ENCODE measurements around the gene ARHGAP24.

Gene ARHGAP24

GRCh38 chr4:85965529-85965928 is 490.6 kb downstream of the ARHGAP24 start:
- Histone ChIP-seq H3K36me3 (ENCODE audit: control insufficient read depth in 2 of 2, insufficient read depth in 2 of 2, low read length in 2 of 2) (no peaks in the 10 kb centered on the region), H3K9me3 (ENCODE audit: control insufficient read depth in 2 of 2, low read length in 2 of 2) (no peaks in the 10 kb centered on the region), H3K27ac (ENCODE audit: low read depth in 2 of 2, low read length in 2 of 2) (no peak overlapping the region), H3K27me3 (ENCODE audit: control insufficient read depth in 2 of 2, insufficient read depth in 2 of 2, low read length in 2 of 2) (no peaks in the 10 kb centered on the region), H3K9ac (ENCODE audit: low read depth in 1 of 2, low read length in 2 of 2) (no peak overlapping the region), H3K4me1 (ENCODE audit: control insufficient read depth in 2 of 2, insufficient read depth in 2 of 2, low read length in 2 of 2) (no peaks in the 10 kb centered on the region), H3K4me3 (ENCODE audit: low read length in 2 of 2) (no peak overlapping the region)

GRCh38 chr4:85966373-85966772 is 491.4 kb downstream of the ARHGAP24 start:
- H3K27me3 ChIP-seq (ENCODE audit: control insufficient read depth in 2 of 2, insufficient read depth in 2 of 2, low read length in 2 of 2) = no peaks in the 10 kb centered on the region
- H3K4me1 ChIP-seq (ENCODE audit: control insufficient read depth in 2 of 2, insufficient read depth in 2 of 2, low read length in 2 of 2) = no peaks in the 10 kb centered on the region
- no peaks in the 10 kb centered on the region for H3K9me3 ChIP-seq (ENCODE audit: control insufficient read depth in 2 of 2, low read length in 2 of 2)
- H3K9ac ChIP-seq (ENCODE audit: low read depth in 1 of 2, low read length in 2 of 2) = no peak overlapping the region
- no peaks in the 10 kb centered on the region for H3K36me3 ChIP-seq (ENCODE audit: control insufficient read depth in 2 of 2, insufficient read depth in 2 of 2, low read length in 2 of 2)
- no peak overlapping the region for H3K4me3 ChIP-seq (ENCODE audit: low read length in 2 of 2)
- no peak overlapping the region for H3K27ac ChIP-seq (ENCODE audit: low read depth in 2 of 2, low read length in 2 of 2)

GRCh38 chr4:85967872-85968271 is 492.9 kb downstream of the ARHGAP24 start:
- Histone ChIP-seq H3K4me3 (ENCODE audit: low read length in 2 of 2) (no peak overlapping the region), H3K9me3 (ENCODE audit: control insufficient read depth in 2 of 2, low read length in 2 of 2) (no peaks in the 10 kb centered on the region), H3K9ac (ENCODE audit: low read depth in 1 of 2, low read length in 2 of 2) (no peak overlapping the region), H3K4me1 (ENCODE audit: control insufficient read depth in 2 of 2, insufficient read depth in 2 of 2, low read length in 2 of 2) (no peaks in the 10 kb centered on the region), H3K27me3 (ENCODE audit: control insufficient read depth in 2 of 2, insufficient read depth in 2 of 2, low read length in 2 of 2) (no peaks in the 10 kb centered on the region), H3K27ac (ENCODE audit: low read depth in 2 of 2, low read length in 2 of 2) (no peak overlapping the region), H3K36me3 (ENCODE audit: control insufficient read depth in 2 of 2, insufficient read depth in 2 of 2, low read length in 2 of 2) (no peaks in the 10 kb centered on the region)

- no peaks in the 10 kb centered on the region for H3K36me3 ChIP-seq (ENCODE audit: control insufficient read depth in 2 of 2, insufficient read depth in 2 of 2, low read length in 2 of 2)
- H3K27me3 ChIP-seq (ENCODE audit: control insufficient read depth in 2 of 2, insufficient read depth in 2 of 2, low read length in 2 of 2) = no peaks in the 10 kb centered on the region
- H3K27ac ChIP-seq (ENCODE audit: low read depth in 2 of 2, low read length in 2 of 2) = no peak overlapping the region
- H3K9ac ChIP-seq (ENCODE audit: low read depth in 1 of 2, low read length in 2 of 2) = no peak overlapping the region
- H3K4me1 ChIP-seq (ENCODE audit: control insufficient read depth in 2 of 2, insufficient read depth in 2 of 2, low read length in 2 of 2) = no peaks in the 10 kb centered on the region
- H3K9me3 ChIP-seq (ENCODE audit: control insufficient read depth in 2 of 2, low read length in 2 of 2) = no peaks in the 10 kb centered on the region
- no peak overlapping the region for H3K4me3 ChIP-seq (ENCODE audit: low read length in 2 of 2)
Observed at GRCh38 chr4:85968945-85969819, 494.2 kb downstream of the ARHGAP24 start.

- Histone ChIP-seq H3K4me3 (ENCODE audit: low read length in 2 of 2) (no peak overlapping the region), H3K27ac (ENCODE audit: low read depth in 2 of 2, low read length in 2 of 2) (no peak overlapping the region), H3K27me3 (ENCODE audit: control insufficient read depth in 2 of 2, insufficient read depth in 2 of 2, low read length in 2 of 2) (no peaks in the 10 kb centered on the region), H3K36me3 (ENCODE audit: control insufficient read depth in 2 of 2, insufficient read depth in 2 of 2, low read length in 2 of 2) (no peaks in the 10 kb centered on the region), H3K4me1 (ENCODE audit: control insufficient read depth in 2 of 2, insufficient read depth in 2 of 2, low read length in 2 of 2) (no peaks in the 10 kb centered on the region), H3K9ac (ENCODE audit: low read depth in 1 of 2, low read length in 2 of 2) (no peak overlapping the region), H3K9me3 (ENCODE audit: control insufficient read depth in 2 of 2, low read length in 2 of 2) (no peaks in the 10 kb centered on the region)
Observed at GRCh38 chr4:85970535-85970934, 495.6 kb downstream of the ARHGAP24 start.

GRCh38 chr4:85979276-85979675 is 504.3 kb downstream of the ARHGAP24 start:
- no peaks in the 10 kb centered on the region for H3K4me1 ChIP-seq (ENCODE audit: control insufficient read depth in 2 of 2, insufficient read depth in 2 of 2, low read length in 2 of 2)
- no peaks in the 10 kb centered on the region for H3K27me3 ChIP-seq (ENCODE audit: control insufficient read depth in 2 of 2, insufficient read depth in 2 of 2, low read length in 2 of 2)
- H3K27ac ChIP-seq (ENCODE audit: low read depth in 2 of 2, low read length in 2 of 2) = no peak overlapping the region
- H3K9me3 ChIP-seq (ENCODE audit: control insufficient read depth in 2 of 2, low read length in 2 of 2) = no peaks in the 10 kb centered on the region
- no peaks in the 10 kb centered on the region for H3K36me3 ChIP-seq (ENCODE audit: control insufficient read depth in 2 of 2, insufficient read depth in 2 of 2, low read length in 2 of 2)
- H3K4me3 ChIP-seq (ENCODE audit: low read length in 2 of 2) = no peak overlapping the region
- no peak overlapping the region for H3K9ac ChIP-seq (ENCODE audit: low read depth in 1 of 2, low read length in 2 of 2)

- Histone ChIP-seq H3K36me3 (ENCODE audit: control insufficient read depth in 2 of 2, insufficient read depth in 2 of 2, low read length in 2 of 2) (no peaks in the 10 kb centered on the region), H3K4me3 (ENCODE audit: low read length in 2 of 2) (no peak overlapping the region), H3K27ac (ENCODE audit: low read depth in 2 of 2, low read length in 2 of 2) (no peak overlapping the region), H3K4me1 (ENCODE audit: control insufficient read depth in 2 of 2, insufficient read depth in 2 of 2, low read length in 2 of 2) (no peaks in the 10 kb centered on the region), H3K9ac (ENCODE audit: low read depth in 1 of 2, low read length in 2 of 2) (no peak overlapping the region), H3K9me3 (ENCODE audit: control insufficient read depth in 2 of 2, low read length in 2 of 2) (no peaks in the 10 kb centered on the region), H3K27me3 (ENCODE audit: control insufficient read depth in 2 of 2, insufficient read depth in 2 of 2, low read length in 2 of 2) (no peaks in the 10 kb centered on the region)
Observed at GRCh38 chr4:85986266-85986665, 511.3 kb downstream of the ARHGAP24 start.

- no peak overlapping the region for H3K4me3 ChIP-seq (ENCODE audit: low read length in 2 of 2)
- H3K36me3 ChIP-seq (ENCODE audit: control insufficient read depth in 2 of 2, insufficient read depth in 2 of 2, low read length in 2 of 2) = peaks cover 0 to 7% of the 10 kb centered on the region in 2 donors
- H3K9me3 ChIP-seq (ENCODE audit: control insufficient read depth in 2 of 2, low read length in 2 of 2) = no peaks in the 10 kb centered on the region
- H3K27me3 ChIP-seq (ENCODE audit: control insufficient read depth in 2 of 2, insufficient read depth in 2 of 2, low read length in 2 of 2) = no peaks in the 10 kb centered on the region
- H3K4me1 ChIP-seq (ENCODE audit: control insufficient read depth in 2 of 2, insufficient read depth in 2 of 2, low read length in 2 of 2) = no peaks in the 10 kb centered on the region
- no peak overlapping the region for H3K27ac ChIP-seq (ENCODE audit: low read depth in 2 of 2, low read length in 2 of 2)
- no peak overlapping the region for H3K9ac ChIP-seq (ENCODE audit: low read depth in 1 of 2, low read length in 2 of 2)
Observed at GRCh38 chr4:85993641-85994040, 518.7 kb downstream of the ARHGAP24 start.

GRCh38 chr4:85994576-85994975 is 519.6 kb downstream of the ARHGAP24 start:
- no peaks in the 10 kb centered on the region for H3K27me3 ChIP-seq (ENCODE audit: control insufficient read depth in 2 of 2, insufficient read depth in 2 of 2, low read length in 2 of 2)
- H3K9me3 ChIP-seq (ENCODE audit: control insufficient read depth in 2 of 2, low read length in 2 of 2) = no peaks in the 10 kb centered on the region
- no peak overlapping the region for H3K9ac ChIP-seq (ENCODE audit: low read depth in 1 of 2, low read length in 2 of 2)
- no peaks in the 10 kb centered on the region for H3K4me1 ChIP-seq (ENCODE audit: control insufficient read depth in 2 of 2, insufficient read depth in 2 of 2, low read length in 2 of 2)
- no peak overlapping the region for H3K27ac ChIP-seq (ENCODE audit: low read depth in 2 of 2, low read length in 2 of 2)
- peaks cover 0 to 7% of the 10 kb centered on the region in 2 donors for H3K36me3 ChIP-seq (ENCODE audit: control insufficient read depth in 2 of 2, insufficient read depth in 2 of 2, low read length in 2 of 2)
- H3K4me3 ChIP-seq (ENCODE audit: low read length in 2 of 2) = no peak overlapping the region

GRCh38 chr4:85995361-85995760 is 520.4 kb downstream of the ARHGAP24 start:
- no peaks in the 10 kb centered on the region for H3K4me1 ChIP-seq (ENCODE audit: control insufficient read depth in 2 of 2, insufficient read depth in 2 of 2, low read length in 2 of 2)
- no peak overlapping the region for H3K27ac ChIP-seq (ENCODE audit: low read depth in 2 of 2, low read length in 2 of 2)
- no peak overlapping the region for H3K9ac ChIP-seq (ENCODE audit: low read depth in 1 of 2, low read length in 2 of 2)
- H3K36me3 ChIP-seq (ENCODE audit: control insufficient read depth in 2 of 2, insufficient read depth in 2 of 2, low read length in 2 of 2) = peaks cover 0 to 7% of the 10 kb centered on the region in 2 donors
- no peaks in the 10 kb centered on the region for H3K27me3 ChIP-seq (ENCODE audit: control insufficient read depth in 2 of 2, insufficient read depth in 2 of 2, low read length in 2 of 2)
- H3K9me3 ChIP-seq (ENCODE audit: control insufficient read depth in 2 of 2, low read length in 2 of 2) = no peaks in the 10 kb centered on the region
- no peak overlapping the region for H3K4me3 ChIP-seq (ENCODE audit: low read length in 2 of 2)

All from mucosa of rectum (tissue), 2 donors.